ENCODE measurements around the gene KRT78. TPM values are rescaled to one million over a fixed set of nuclear protein-coding genes. Genes with fewer than 3 reads are reported as not detected.

The KRT78 gene
- total RNA-seq, 4 donors from 2014 or later: 1.9 TPM; not detected in 3

- DNase-seq (ENCODE audit: low spot score): no peak
- ATAC-seq (ENCODE audit: low FRiP score): no peak
- TF ChIP-seq CTCF (IDR thresholded peaks at IDR 0.05): no peak
These were observed 1.3 kb downstream of the KRT78 start for GRCh38 chr12:52847335-52848102.

DNA sequence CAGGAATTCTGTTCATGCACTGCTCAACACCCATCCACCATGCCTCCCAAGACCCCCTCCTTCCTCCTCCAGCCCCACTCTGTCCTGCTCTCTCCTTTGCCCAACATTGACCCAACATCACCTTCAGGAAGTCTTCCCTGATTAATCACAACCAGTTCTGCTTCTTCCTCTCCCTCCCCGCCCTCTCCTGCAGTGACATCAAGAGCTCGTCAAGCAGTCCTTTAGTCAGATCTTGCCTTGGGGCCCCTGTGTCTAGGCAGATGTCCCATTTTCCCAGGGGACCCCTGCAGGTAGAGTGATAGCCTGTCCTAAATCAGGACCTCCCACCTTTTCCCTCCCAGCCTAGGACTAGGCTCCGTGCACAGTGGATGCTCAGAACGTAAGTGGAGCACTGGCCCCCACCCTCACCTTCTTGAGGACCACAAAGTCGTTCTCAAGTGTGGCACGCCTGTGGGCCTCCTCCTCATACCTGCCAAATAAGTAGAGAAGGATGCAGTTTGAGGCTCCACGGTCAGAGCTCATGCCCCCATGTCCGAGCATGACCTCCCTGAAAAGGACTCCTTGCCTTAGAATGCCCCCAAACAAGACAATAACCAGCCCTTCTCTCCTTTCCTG, 2.3 kb downstream of the KRT78 start:
- DNase-seq (ENCODE audit: low spot score) (no peak), ATAC-seq (ENCODE audit: low FRiP score) (no peak)
- TF ChIP-seq CTCF (IDR thresholded peaks at IDR 0.05): no peak

DNA sequence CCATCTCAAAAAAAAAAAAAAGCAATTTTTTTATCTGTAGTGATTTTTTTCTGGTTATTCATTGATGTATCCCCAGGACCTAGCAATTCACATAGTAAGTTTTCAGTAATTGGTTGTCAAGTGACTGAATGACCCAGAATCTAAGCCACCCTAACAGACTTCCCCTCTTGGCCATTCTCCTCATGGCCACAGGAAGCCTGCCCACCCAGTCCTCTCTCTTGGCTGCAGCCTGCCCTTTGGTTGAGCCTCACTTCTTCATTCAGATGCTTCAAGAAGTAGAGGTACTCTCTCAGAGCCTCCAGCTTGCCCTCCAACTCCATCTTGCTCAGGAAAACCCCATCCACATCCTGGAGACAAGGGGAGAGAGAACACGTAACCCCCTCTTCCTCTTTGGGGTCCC, 2.8 kb downstream of the KRT78 start:
- DNase-seq (ENCODE audit: low spot score) (no peak), ATAC-seq (ENCODE audit: low FRiP score) (no peak)
- TF ChIP-seq CTCF (IDR thresholded peaks at IDR 0.05): no peak

DNA sequence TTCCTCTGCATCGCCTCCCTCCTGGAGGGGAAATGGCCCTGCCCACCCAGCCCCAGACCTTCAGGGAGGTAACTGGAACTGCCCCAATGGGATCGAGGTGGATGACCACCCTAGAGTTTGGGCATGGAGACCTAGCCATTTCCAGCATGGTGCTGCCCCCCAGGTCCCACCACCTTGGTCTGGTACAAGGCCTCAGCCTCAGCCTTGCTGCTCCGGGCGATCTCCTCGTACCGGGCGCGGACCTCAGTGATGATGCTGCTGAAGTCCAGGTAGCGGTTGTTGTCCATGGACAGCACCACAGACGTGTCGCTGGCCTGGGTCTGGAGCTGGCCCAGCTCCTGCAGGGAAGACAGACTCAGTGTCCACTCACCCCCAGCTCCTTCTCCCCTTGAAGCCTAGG, 4.4 kb downstream of the KRT78 start:
- TF ChIP-seq CTCF (IDR thresholded peaks at IDR 0.05): no peak
- ATAC-seq (ENCODE audit: low FRiP score) (no peak), DNase-seq (ENCODE audit: low spot score) (no peak)

DNA sequence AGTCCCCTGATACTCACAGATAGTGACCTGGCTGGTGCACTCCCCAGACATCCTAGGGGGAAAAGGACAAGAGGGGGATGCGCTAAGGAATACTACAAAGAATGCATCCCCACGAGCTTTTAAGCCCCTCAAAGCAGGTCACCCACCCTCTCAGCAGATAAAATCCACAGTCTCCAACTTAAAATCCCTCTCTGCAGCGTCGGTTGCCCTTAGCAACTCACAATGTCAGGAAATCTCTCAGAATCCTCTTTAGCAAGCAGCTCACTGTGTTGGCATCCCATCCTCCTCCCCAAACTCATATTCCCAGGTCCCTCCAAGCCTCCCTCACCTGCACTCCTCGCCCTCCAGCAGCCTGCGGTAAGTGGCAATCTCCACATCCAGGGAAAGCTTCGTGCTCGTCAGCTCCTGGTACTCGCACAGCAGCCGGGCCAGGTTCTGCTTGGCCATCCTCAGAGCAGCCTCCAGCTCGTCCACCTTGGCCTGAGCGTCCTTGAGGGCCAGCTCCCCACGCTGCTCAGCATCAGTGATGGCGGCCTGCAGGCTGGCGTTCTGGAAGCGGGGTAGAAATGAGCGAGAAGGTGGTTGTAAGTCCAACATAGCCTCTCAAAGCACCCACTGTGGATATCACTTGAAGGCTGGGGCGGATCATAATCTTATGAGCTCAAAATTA, 9.2 kb downstream of the KRT78 start:
- TF ChIP-seq CTCF (IDR thresholded peaks at IDR 0.05): no peak
- DNase-seq (ENCODE audit: low spot score) (no peak), ATAC-seq (ENCODE audit: low FRiP score) (no peak)

GRCh38 chr12:52838609-52839435, 10.0 kb downstream of the KRT78 start:
- no peak for TF ChIP-seq CTCF (IDR thresholded peaks at IDR 0.05)
- no peak for DNase-seq (ENCODE audit: low spot score)
- no peak for ATAC-seq (ENCODE audit: low FRiP score)

Measured in omental fat pad (tissue), 4 donors.